Activated CD4-positive, alpha-beta T cell treated with anti-CD3 and anti-CD28 coated beads for 36 hours (primary cell): ENCODE measurements around the gene CHI3L2. TPM values are rescaled to one million over a fixed set of nuclear protein-coding genes. Genes with fewer than 3 reads are reported as not detected.

Source experiments
- ATAC-seq: fragments of 200-7000 bp; cut with Tn5 transposase; one replicate; pipeline ENCODE4 v1.10.0; 2021; ENCODE audit warnings: mild to moderate bottlenecking, moderate library complexity
- CTCF ChIA-PET: fragments of 350-600 bp; sonication (Branson Sonifier 250); formaldehyde crosslinking; loops from one replicate; lab custom pipeline; 2021; ENCODE audit warnings: antibody characterized with exemption; lab: Charles Lee
- POLR2A ChIA-PET: fragments of 350-600 bp; sonication (Branson Sonifier 250); formaldehyde crosslinking; loops from one replicate; lab custom pipeline; 2021; ENCODE audit warnings: antibody characterized with exemption, inconsistent platforms; lab: Charles Lee
- DNase-seq: peaks from one replicate; pipeline ENCODE4 v3.0.0-alpha.2; 2020
- H3K27ac Mint-ChIP-seq: one replicate; pipeline ENCODE4 v1.8.0; 2021; ENCODE audit warnings: mixed read lengths
- H3K27me3 Mint-ChIP-seq: one replicate; pipeline ENCODE4 v1.8.0; 2021; ENCODE audit warnings: mixed read lengths
- H3K36me3 Mint-ChIP-seq: one replicate; pipeline ENCODE4 v1.8.0; 2021; ENCODE audit warnings: low read depth, mixed read lengths
- H3K4me1 Mint-ChIP-seq: one replicate; pipeline ENCODE4 v1.8.0; 2021; ENCODE audit warnings: mixed read lengths
- H3K4me3 Mint-ChIP-seq: one replicate; pipeline ENCODE4 v1.8.0; 2021; ENCODE audit warnings: mild to moderate bottlenecking, moderate library complexity, mixed read lengths
- H3K9me3 Mint-ChIP-seq: one replicate; pipeline ENCODE4 v1.8.0; 2021; ENCODE audit warnings: low read depth, mixed read lengths
- intact Hi-C, 2 experiments: fragments of 100-400 bp; cut with DNase I in 1 of 2; cut with micrococcal nuclease in 1 of 2; formaldehyde crosslinking; loops; one replicate each; pipeline versions ENCODE4 v1.14.2 to v1.15.1; 2022 to 2024; cut with DNase I, micrococcal nuclease
- total RNA-seq, 2 experiments: library from RNA; stranded (reverse); gene quantifications; one replicate each; pipeline ENCODE4 v1.2.3, GENCODE V29; 2021

The CHI3L2 gene
- total RNA-seq, 2 experiments from 2014 or later, result 12.7 TPM

- Mint-ChIP-seq H3K36me3 (peaks cover 5% of the 10 kb centered on the region), H3K4me3 (peak overlapping the region; percentile 30), H3K9me3 (peaks cover 5% of the 10 kb centered on the region), H3K27ac (peak overlapping the region; percentile 88), H3K27me3 (no peaks in the 10 kb centered on the region), H3K4me1 (peaks cover 92% of the 10 kb centered on the region)
- CTCF ChIA-PET, result interaction anchor here (0.6 to 9.2 kb wide), 10 partner anchors 9 to 568 kb away, joined by 3 to 115 read pairs (median 4); partner anchors contain the start of genes CHI3L2 and DENND2D
- POLR2A ChIA-PET, result interaction anchor here (0.6 to 2.0 kb wide), 7 partner anchors 8 to 401 kb away, joined by 3 to 8 read pairs (median 4); partner anchors contain the start of genes CHI3L2 and DENND2D
- peak; percentile 78 for DNase-seq
- ATAC-seq, result peak; percentile 44
- intact Hi-C loops, result loop anchor here (5.0 to 10.0 kb wide), 14 partner anchors 128 to 1398 kb away; partner anchors contain the start of genes KCNC4 (in 2 of the 2), ATP5PB (in 1 of the 2), CAPZA1 (in 1 of the 2) and CD53 (in 1 of the 2)
These were observed 7.8 kb upstream of the CHI3L2 start for GRCh38 chr1:111219557-111220286.

GRCh38 chr1:111220302-111220890 lies 7.1 kb upstream of the CHI3L2 start:
- Mint-ChIP-seq H3K9me3 (peaks cover 5% of the 10 kb centered on the region), H3K4me1 (peaks cover 92% of the 10 kb centered on the region), H3K27me3 (no peaks in the 10 kb centered on the region), H3K4me3 (peak overlapping the region; percentile 30), H3K36me3 (peaks cover 5% of the 10 kb centered on the region), H3K27ac (peak overlapping the region; percentile 88)
- no peak for ATAC-seq
- CTCF ChIA-PET, result interaction anchor here (0.6 to 9.2 kb wide), 14 partner anchors 8 to 567 kb away, joined by 3 to 115 read pairs (median 4); partner anchors contain the start of genes C1orf162, CHI3L2 and DENND2D
- DNase-seq, result no peak
- intact Hi-C loops, result loop anchor here (5.0 kb wide), 5 partner anchors 127 to 588 kb away; partner anchors contain the start of genes ATP5PB (in 1 of the 2), LRIF1 (in 1 of the 2) and WDR77 (in 1 of the 2)
- POLR2A ChIA-PET, result interaction anchor here (0.6 to 2.0 kb wide), 7 partner anchors 8 to 400 kb away, joined by 3 to 8 read pairs (median 3); partner anchors contain the start of genes CHI3L2 and DENND2D

GRCh38 chr1:111221276-111221632 lies 6.3 kb upstream of the CHI3L2 start:
- H3K36me3 Mint-ChIP-seq, result peaks cover 5% of the 10 kb centered on the region
- peak overlapping the region; percentile 62 for H3K4me3 Mint-ChIP-seq
- peak overlapping the region; percentile 88 for H3K27ac Mint-ChIP-seq
- DNase-seq, result no peak
- intact Hi-C loops, result loop anchor here (5.0 kb wide), 5 partner anchors 126 to 589 kb away; partner anchors contain the start of genes ATP5PB (in 1 of the 2), LRIF1 (in 1 of the 2) and WDR77 (in 1 of the 2)
- ChIA-PET CTCF (interaction anchor here (0.6 to 9.2 kb wide), 11 partner anchors 13 to 1189 kb away, joined by 3 to 115 read pairs (median 4); partner anchors contain the start of genes C1orf162 and DENND2D), POLR2A (interaction anchor here (0.7 to 2.0 kb wide), 3 partner anchors 21 to 26 kb away, joined by 3 to 8 read pairs (median 7); partner anchors contain the start of gene DENND2D)
- H3K4me1 Mint-ChIP-seq, result peaks cover 93% of the 10 kb centered on the region
- H3K9me3 Mint-ChIP-seq, result peaks cover 5% of the 10 kb centered on the region
- ATAC-seq, result no peak
- no peaks in the 10 kb centered on the region for H3K27me3 Mint-ChIP-seq

- DNase-seq (peak; percentile 76), ATAC-seq (peak; percentile 56)
- Mint-ChIP-seq H3K9me3 (peaks cover 5% of the 10 kb centered on the region), H3K27ac (peak overlapping the region; percentile 88), H3K4me3 (peak overlapping the region; percentile 62), H3K36me3 (peaks cover 5% of the 10 kb centered on the region), H3K4me1 (peaks cover 93% of the 10 kb centered on the region), H3K27me3 (no peaks in the 10 kb centered on the region)
- ChIA-PET POLR2A (interaction anchor here (1.5 to 2.0 kb wide), 2 partner anchors 21 to 23 kb away, joined by 7 to 8 read pairs; partner anchors contain the start of gene DENND2D), CTCF (interaction anchor here (0.7 to 9.2 kb wide), 8 partner anchors 14 to 1189 kb away, joined by 3 to 115 read pairs (median 4); partner anchors contain the start of gene DENND2D)
- intact Hi-C loops, result loop anchor here (1.0 to 5.0 kb wide), 10 partner anchors 53 to 589 kb away; partner anchors contain the start of genes ATP5PB (in 2 of the 2), WDR77 (in 2 of the 2), CEPT1 (in 1 of the 2) and DRAM2 (in 1 of the 2)
These were observed 5.8 kb upstream of the CHI3L2 start for GRCh38 chr1:111221633-111222291.

- peak overlapping the region; percentile 88 for H3K27ac Mint-ChIP-seq
- ChIA-PET CTCF (interaction anchor here (0.6 to 9.2 kb wide), 27 partner anchors 10 to 1906 kb away, joined by 3 to 115 read pairs (median 4); partner anchors contain the start of gene DENND2D), POLR2A (interaction anchor here (0.6 to 1.5 kb wide), 3 partner anchors 8 to 286 kb away, joined by 3 to 7 read pairs (median 3); no protein-coding TSS in a partner anchor)
- intact Hi-C loops, result loop anchor here (1.0 to 5.0 kb wide), 11 partner anchors 52 to 590 kb away; partner anchors contain the start of genes ATP5PB (in 2 of the 2), WDR77 (in 2 of the 2), CEPT1 (in 1 of the 2) and DRAM2 (in 1 of the 2)
- H3K36me3 Mint-ChIP-seq, result peaks cover 5% of the 10 kb centered on the region
- H3K4me1 Mint-ChIP-seq, result peaks cover 93% of the 10 kb centered on the region
- ATAC-seq, result peak; percentile 24
- peak overlapping the region; percentile 62 for H3K4me3 Mint-ChIP-seq
- peaks cover 5% of the 10 kb centered on the region for H3K9me3 Mint-ChIP-seq
- H3K27me3 Mint-ChIP-seq, result no peaks in the 10 kb centered on the region
- peak; percentile 91 for DNase-seq
These were observed 5.0 kb upstream of the CHI3L2 start for GRCh38 chr1:111222308-111223125.

- H3K27ac Mint-ChIP-seq, result peak overlapping the region; percentile 88
- peaks cover 93% of the 10 kb centered on the region for H3K4me1 Mint-ChIP-seq
- H3K4me3 Mint-ChIP-seq, result peak overlapping the region; percentile 62
- ChIA-PET POLR2A (interaction anchor here (0.6 to 0.7 kb wide), 2 partner anchors 9 to 285 kb away, joined by 3 read pairs; no protein-coding TSS in a partner anchor), CTCF (interaction anchor here (0.5 to 9.2 kb wide), 29 partner anchors 9 to 1907 kb away, joined by 3 to 115 read pairs (median 4); partner anchors contain the start of gene DENND2D)
- peaks cover 3% of the 10 kb centered on the region for H3K9me3 Mint-ChIP-seq
- intact Hi-C loops, result loop anchor here (1.0 to 5.0 kb wide), 11 partner anchors 52 to 591 kb away; partner anchors contain the start of genes ATP5PB (in 2 of the 2), WDR77 (in 2 of the 2), CEPT1 (in 1 of the 2) and DRAM2 (in 1 of the 2)
- H3K36me3 Mint-ChIP-seq, result peaks cover 3% of the 10 kb centered on the region
- ATAC-seq (no peak), DNase-seq (no peak)
- no peaks in the 10 kb centered on the region for H3K27me3 Mint-ChIP-seq
These were observed 4.3 kb upstream of the CHI3L2 start for GRCh38 chr1:111223126-111223685.

- ChIA-PET CTCF (interaction anchor here (0.7 to 9.2 kb wide), 10 partner anchors 9 to 194 kb away, joined by 3 to 115 read pairs (median 3); partner anchors contain the start of gene DENND2D), POLR2A (no interaction called here)
- H3K4me1 Mint-ChIP-seq, result peaks cover 91% of the 10 kb centered on the region
- no peaks in the 10 kb centered on the region for H3K9me3 Mint-ChIP-seq
- no peak for ATAC-seq
- H3K27me3 Mint-ChIP-seq, result no peaks in the 10 kb centered on the region
- peak overlapping the region; percentile 59 for H3K4me3 Mint-ChIP-seq
- intact Hi-C loops, result no loop called here
- no peaks in the 10 kb centered on the region for H3K36me3 Mint-ChIP-seq
- no peak for DNase-seq
- peak overlapping the region; percentile 84 for H3K27ac Mint-ChIP-seq
These were observed 2.4 kb upstream of the CHI3L2 start for GRCh38 chr1:111225091-111225490.

GRCh38 chr1:111225717-111226400 lies 1.7 kb upstream of the CHI3L2 start:
- H3K4me3 Mint-ChIP-seq, result peak overlapping the region; percentile 59
- no peaks in the 10 kb centered on the region for H3K9me3 Mint-ChIP-seq
- H3K4me1 Mint-ChIP-seq, result peaks cover 89% of the 10 kb centered on the region
- ChIA-PET POLR2A (interaction anchor here (0.9 kb wide), 1 partner anchor 11 kb away, joined by 4 read pairs; no protein-coding TSS in a partner anchor), CTCF (interaction anchor here (0.6 to 9.2 kb wide), 10 partner anchors 10 to 531 kb away, joined by 3 to 115 read pairs (median 3); partner anchors contain the start of gene DENND2D)
- intact Hi-C loops, result no loop called here
- DNase-seq, result no peak
- H3K27me3 Mint-ChIP-seq, result no peaks in the 10 kb centered on the region
- no peaks in the 10 kb centered on the region for H3K36me3 Mint-ChIP-seq
- peak overlapping the region; percentile 84 for H3K27ac Mint-ChIP-seq
- no peak for ATAC-seq
